HG02610 (cell line): ENCODE measurements around the gene TFE3.

ENCODE experiments used
- ATAC-seq: cut with Tn5 transposase; IDR thresholded peaks from one replicate; pipeline ENCODE4 v1.9.1; 2021; ENCODE audit warnings: mild to moderate bottlenecking, moderate library complexity; ENCODE audit not compliant: unreplicated experiment

The TFE3 gene

DNA sequence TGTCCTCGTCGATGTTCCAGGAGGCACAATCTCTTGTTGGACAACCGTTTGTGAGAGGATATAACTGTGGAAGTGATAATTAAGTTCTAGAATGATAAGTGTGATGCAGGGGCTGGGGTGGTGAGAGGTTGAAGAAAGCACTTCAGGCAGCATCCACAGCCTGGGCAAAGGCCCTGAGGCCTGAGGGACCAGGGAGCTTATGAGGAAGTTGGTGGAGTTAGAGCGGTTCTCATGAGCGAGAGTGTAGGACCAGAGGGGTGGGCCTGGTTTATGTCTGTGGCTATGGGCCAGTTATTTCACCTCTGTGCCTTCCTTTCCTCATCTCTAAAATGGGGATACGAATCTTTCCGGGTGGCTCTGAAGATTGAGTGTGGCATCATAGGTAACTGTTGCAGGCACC is 18.3 kb upstream of the TFE3 start:
- ATAC-seq: no peak

- no peak for ATAC-seq
These were observed 17.8 kb upstream of the TFE3 start for GRCh38 chrX:49060914-49061313.

DNA sequence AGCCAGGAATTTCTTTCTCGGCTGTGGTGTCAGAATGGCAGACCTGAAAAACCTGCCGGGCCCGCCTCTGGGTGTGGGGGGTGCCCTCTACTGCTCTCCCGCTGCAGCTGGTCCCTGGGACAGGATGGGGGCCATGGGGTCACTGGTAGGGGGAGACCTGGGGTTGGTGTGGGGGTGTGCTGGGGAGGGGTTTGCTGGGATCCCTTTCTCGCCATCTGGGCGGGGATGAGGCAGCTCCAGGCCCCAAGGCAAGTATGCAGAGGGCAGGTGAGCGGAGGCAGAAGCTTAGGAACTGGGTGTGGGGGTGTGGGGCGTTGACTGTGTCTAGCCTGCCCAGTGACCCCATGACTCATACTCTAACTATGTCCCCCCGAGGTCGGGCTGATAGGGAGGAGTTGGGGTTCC is 16.5 kb upstream of the TFE3 start:
- no peak for ATAC-seq

GRCh38 chrX:49059201-49059600 is 16.0 kb upstream of the TFE3 start:
- no peak for ATAC-seq

- no peak for ATAC-seq
These were observed 15.6 kb upstream of the TFE3 start, which contains the start of gene CCDC120 for GRCh38 chrX:49058794-49059193. Gene CCDC120 (plus strand): TSS chrX:49058999. CDS start chrX:49062042, 3,043 bp downstream.

DNA sequence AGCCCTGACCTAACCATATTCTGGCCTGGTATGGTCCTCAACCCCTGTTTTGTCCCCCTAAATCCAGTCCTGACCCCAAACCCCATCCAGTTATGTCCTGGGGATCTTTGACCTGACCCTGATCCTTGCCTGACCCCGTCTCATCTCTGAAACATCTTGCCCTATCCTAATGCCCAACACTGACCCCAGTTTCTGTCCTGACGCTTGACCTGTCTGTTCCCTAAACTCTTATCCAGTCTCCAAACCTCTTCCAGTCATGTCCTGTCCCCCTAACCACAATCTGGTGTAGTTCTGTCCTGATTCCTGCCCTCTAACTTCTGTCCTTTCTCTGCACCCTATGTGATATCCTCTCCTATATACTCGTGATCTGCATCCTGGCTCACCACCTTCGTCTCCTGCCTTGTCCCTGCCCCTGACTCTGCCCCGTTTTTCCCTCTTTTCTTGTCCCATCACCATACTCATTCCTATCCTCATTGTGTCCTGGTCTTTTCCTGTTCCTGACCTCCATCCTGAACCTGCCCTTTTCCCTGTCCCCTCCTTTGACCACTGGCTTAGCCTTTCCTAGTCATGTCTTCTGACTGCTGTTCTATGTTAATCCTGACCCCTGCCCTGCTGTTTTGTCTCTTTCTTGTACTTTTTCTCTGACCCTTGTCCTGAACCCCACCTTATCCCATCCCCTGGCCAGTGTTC is 11.1 kb upstream of the TFE3 start:
- ATAC-seq: no peak

DNA sequence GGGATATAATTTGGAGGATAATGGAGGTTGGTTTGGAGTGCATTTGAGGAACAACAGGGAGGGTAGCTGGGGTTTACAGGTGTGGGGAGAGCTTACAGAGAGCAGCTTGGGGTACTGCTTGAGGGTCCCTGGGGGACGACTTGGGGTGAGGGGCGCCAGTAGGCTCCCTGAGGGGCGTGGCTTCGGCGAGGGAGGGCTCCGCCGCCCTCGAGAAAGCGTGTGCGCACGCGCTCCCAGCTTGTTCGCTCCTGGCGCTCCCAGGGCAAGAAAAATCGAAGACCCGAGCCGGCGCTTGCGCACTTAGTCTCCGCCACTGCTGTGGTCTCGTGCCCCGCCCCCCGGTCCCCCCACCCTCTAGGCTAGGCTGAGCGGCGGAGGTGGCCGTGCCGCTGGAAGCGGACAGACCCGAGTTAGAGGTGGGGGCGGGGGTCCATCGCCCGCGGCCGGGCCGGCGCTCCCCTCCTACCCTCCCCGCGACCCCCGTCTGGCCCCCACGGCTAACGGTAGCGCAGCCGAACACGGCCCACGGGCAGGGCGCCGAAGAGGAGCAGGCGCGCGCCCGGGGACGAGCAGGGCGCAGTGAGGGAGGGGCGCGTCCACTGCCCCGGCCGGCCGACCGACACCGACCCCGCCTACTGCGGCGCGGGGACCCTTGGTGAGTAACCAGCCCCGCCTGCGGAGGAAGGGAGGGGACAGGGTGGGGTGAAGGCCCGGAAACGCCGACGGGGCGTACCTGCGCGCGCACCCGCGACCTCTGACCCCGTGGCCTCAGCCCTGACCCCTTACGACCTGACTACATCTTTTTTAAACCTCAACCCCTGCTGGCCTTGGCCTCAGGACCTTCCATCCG is 10.3 kb upstream of the TFE3 start:
- ATAC-seq: peak; percentile 45

DNA sequence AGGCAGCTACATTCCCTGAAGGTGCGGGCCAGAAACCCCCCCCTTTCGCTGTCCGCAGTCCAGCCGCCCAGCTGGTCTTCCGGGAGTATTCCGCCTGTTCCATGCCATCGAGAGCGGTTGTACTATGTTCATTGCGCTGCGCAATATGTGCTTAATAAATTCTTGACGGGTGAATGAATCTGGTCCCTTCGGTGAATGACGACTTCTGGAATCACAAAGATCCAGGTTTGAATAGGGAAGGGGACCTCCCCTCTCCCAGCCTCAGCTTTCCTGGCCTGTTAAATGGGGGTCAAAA is 777 bp upstream of the TFE3 start:
- ATAC-seq: no peak

DNA sequence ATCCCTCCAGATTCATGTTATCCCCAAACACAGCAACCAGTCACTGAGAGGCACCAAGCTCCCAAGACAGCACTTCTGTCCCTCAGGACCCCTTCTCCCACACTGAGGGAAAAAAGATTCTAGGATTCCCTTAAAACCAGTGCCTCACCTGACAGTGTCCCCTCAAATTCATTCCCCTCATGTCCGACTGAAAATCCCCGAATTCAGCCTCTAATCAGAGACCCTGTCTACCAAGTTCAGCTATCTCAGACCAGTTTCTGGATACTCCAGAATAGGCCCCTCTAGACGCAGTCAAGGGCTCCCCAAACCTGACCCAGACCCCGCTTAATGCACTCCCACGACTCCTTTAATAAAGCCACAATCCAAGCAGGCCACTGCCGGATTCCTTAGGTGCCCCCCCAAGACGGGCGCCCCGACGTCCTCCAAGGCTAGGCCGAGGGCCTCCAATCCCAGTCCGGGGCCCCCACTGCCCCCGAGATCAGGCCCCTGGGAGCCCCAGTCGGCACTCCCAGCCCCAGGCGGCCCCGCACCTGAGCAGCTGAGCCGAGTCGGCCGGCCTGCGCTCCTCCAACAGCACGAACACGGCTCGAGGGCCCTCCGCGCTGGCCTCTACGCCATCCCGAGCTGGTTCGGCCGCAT is 457 bp downstream of the TFE3 start:
- no peak for ATAC-seq

DNA sequence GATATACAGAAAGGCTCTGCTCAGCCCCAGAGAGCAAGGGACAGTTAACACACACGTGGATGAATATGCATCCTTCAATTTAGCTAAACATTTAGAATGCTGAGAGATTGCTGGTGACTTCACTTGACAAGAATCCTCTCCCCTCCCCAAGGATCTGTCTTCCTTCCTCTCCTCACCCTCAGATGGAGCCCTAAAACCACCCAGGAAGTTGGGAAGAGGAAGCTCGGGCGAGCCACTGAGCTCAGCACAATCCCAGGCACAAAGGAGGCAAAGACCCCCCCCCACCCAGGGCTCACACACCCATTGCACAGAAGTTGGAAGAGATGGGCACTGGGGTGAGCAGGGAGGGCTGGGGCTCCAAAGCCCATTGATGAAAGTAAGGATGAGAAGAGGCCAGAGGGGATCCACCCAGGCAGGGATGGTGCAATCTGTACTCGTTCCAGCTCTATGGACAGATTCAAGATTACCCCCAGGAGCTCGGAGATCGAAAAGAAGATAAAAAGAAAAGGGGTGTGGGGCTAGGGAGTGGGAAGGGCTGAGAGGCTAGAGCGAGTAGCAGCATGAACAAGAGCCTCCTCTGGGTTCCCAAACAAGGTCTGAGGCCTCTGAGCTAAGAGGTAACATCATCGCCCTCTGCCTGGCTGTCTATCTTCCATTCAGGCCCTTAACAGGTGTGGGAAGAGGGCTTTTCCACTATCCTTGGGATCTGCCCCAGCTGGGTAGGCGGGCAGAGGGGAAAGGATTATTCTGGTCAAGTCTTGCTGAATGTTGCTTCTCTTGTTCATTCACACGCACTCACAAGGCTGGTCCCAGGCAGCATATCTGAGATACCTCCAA is 1.2 kb downstream of the TFE3 start:
- ATAC-seq: no peak

DNA sequence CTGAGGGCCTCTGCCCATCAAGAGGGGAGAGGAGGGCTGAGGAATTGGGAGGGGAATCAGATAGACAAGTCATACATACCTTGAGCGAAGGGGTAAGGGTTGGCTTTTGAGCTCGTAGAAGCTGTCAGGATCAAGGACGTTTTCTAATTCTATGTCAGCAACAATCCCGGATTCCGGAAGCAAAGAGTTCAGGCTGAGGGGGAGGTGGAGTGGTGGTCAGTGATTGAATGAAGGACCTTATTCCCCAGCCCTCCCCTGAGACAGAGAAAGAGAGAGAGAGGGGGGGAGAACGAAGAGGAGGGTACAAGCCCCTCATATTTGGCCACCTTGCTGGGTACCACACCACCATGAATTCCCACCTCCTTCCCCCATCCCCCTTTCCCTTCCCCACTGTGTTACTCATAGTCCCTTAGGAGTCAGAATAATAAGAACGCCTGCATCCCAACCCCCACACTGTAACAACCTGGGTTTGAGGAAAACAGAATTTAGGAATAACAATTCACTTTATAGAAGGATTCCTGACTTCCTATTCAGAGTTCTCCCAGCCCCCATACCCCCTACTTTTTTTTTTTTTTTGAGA is 2.7 kb downstream of the TFE3 start:
- ATAC-seq: no peak

DNA sequence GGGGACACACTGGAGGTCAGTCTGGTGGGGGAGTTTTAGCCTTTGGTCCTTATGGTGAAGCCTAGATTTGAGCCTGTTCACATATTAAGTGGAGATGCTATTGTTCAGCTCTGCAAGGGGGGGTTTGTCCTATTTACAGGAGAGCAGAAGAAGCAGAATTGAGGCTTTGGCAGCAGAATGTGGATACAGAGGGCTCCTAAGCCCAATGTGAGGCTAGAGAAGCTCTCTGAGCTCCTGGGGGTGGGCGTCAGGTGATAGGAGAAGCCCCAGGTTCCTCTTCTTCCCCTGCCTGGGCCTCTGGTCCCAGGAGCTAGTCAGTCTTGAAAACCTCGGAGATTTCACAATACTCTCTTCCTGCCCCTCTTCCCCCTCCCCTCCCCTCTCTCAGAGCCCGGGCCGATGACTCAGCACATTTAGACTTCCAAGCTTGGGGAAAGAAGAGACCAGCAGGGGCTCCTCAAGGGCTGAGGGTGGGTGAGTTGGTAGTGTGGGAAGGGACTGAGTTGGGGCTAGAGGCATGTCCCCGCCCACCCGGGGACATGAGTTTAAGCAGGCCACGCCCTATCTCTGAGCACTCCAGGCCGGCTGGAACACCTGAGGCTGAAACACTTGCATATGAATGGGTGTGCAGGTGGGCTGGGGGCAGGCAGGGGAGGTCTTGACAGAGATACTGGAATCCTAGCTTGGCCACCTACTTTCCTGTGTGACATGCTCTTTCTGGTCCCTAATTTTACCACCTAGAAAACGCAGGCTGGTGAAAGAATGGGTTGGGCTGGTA is 3.4 kb downstream of the TFE3 start:
- ATAC-seq: no peak

DNA sequence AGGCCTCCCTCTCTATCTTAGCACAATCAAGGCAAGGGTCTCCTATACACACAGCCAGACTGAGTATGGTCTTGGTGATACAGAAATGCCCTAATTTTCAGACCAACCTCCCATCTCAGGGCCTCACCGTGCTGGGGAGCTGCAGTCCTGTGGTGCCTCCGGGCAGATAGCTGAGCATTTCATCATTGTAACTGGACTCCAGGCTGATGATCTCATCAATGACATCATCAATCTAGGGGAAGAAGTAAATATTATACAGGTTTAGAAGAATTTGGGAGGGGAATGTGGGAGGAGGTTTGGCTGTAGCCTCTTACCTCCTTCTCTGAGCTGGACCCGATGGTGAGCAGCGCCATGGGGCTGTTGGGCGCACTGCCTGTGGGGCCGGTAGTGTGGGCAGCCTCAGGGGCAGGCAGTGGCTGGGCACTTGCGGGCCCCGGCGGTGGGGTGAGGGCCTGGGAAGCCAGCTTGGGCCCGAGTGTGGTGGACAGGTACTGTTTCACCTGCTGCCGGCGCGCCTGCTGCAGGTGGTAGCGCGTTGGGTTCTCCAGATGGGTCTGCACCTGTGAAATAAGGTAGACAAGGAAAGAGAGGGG is 5.2 kb downstream of the TFE3 start:
- ATAC-seq: no peak

DNA sequence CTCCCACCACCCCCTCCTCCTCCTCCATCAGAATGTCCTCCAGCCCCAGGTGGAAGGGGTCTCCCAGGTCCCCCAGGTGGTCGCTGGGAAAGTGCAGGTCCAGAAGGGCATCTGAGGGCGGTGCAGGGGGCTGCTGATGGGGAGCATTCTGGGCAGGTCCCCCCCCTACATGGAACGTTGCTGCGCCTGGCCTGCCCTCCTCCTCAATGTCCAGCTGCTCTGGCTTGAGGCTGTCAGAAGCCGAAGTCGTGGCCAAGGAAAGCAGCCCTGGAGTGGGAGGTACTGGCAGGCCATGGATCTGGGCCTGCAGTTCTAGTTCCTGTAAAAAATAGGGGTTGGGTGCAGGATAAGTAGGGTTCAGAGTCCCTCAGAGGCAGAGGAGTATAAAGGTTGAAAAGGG is 12.9 kb downstream of the TFE3 start:
- ATAC-seq: no peak

- no peak for ATAC-seq
These were observed 13.3 kb downstream of the TFE3 start for GRCh38 chrX:49029876-49030275.

DNA sequence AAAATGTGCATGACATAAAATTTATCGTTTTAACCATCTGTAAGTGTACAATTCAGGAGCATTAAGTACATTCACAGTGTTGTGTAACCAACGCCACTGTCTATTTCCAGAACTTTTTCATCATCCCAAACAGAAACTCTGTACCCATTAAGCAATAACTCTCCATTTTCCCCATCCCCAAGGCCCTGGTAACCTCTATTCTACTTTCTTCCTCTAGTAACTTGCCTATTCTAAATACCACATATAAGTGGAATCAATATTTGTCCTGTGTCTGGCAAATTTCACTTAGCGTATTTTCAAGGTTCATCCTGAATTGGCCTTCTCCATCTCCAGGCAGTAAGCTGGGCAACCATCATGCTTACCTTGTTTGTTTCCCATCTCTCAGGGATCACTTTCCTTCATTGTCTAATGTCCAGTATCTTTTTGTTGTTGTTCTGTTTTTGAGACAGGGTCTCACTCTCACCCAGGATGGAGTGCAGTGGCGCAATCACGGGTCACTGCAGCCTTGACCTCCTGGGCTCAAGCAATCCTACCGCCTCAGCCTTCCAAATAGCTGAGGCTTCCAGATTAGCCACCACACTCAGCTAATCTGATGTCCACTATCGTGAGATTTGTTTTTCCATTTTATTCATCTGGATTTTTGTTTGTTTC is 23.4 kb downstream of the TFE3 start:
- no peak for ATAC-seq

- no peak for ATAC-seq
These were observed 24.1 kb downstream of the TFE3 start for GRCh38 chrX:49019050-49019449.

- ATAC-seq: no peak
These were observed 39.5 kb downstream of the TFE3 start for GRCh38 chrX:49003696-49004095.
